Measurements from ENCODE around the gene TTLL13.
"Not testable (repeated sequence)": the region's sequence is repeated elsewhere in the genome, so short reads cannot be mapped to it uniquely, and the experiment has no call there.

- TF ChIP-seq POLR2A, CTCF (IDR thresholded peaks at IDR 0.05): not testable (repeated sequence)
Observed at GRCh38 chr15:90278467-90278866, 29.1 kb downstream of the TTLL13 start.

Data from body of pancreas (tissue), 4 donors.